OCI-LY1 (cell line): ENCODE results near the gene PRKG1.

Experiments used
- H2AFZ ChIP-seq: fragments of 200-600 bp; sonication (generic), shearing (Covaris generic); 2 replicates; pipeline ENCODE4 v1.6.0; 2014; ENCODE audit warnings: antibody characterized with exemption, mild to moderate bottlenecking, low read length
- H3F3A ChIP-seq: fragments of 200-600 bp; sonication (generic), shearing (Covaris generic); 2 replicates; pipeline ENCODE4 v1.6.0; 2014; ENCODE audit warnings: mild to moderate bottlenecking, antibody characterized with exemption, low read length, moderate library complexity; ENCODE audit not compliant: insufficient read depth
- H3K27ac ChIP-seq: fragments of 200-600 bp; sonication (generic); 2 replicates; pipeline ENCODE4 v1.5.1; 2014; ENCODE audit warnings: low read length, mixed run types, mild to moderate bottlenecking, low read depth; ENCODE audit not compliant: poor library complexity, severe bottlenecking
- H3K27me3 ChIP-seq: fragments of 200-600 bp; sonication (generic); 2 replicates; pipeline ENCODE4 v1.6.0; 2014; ENCODE audit warnings: antibody characterized with exemption, mild to moderate bottlenecking, low read length, moderate library complexity; ENCODE audit not compliant: insufficient read depth
- H3K36me3 ChIP-seq: fragments of 200-600 bp; sonication (generic); 2 replicates; pipeline ENCODE4 v1.6.1; 2014; ENCODE audit warnings: mild to moderate bottlenecking, antibody characterized with exemption, low read length, moderate library complexity, mixed read lengths; ENCODE audit not compliant: insufficient read depth
- H3K4me1 ChIP-seq: fragments of 200-600 bp; sonication (generic); 2 replicates; pipeline ENCODE4 v1.5.1; 2014; ENCODE audit warnings: mild to moderate bottlenecking, low read length, moderate library complexity; ENCODE audit not compliant: insufficient read depth, severe bottlenecking
- H3K4me2 ChIP-seq: fragments of 200-600 bp; sonication (generic), shearing (Covaris generic); 2 replicates; pipeline ENCODE4 v1.6.1; 2014; ENCODE audit warnings: low read length
- H3K4me3 ChIP-seq: fragments of 200-600 bp; sonication (generic); 2 replicates; pipeline ENCODE4 v1.5.1; 2014; ENCODE audit warnings: low read length, low read depth, mild to moderate bottlenecking, mixed read lengths; ENCODE audit not compliant: poor library complexity, severe bottlenecking
- H3K79me2 ChIP-seq: fragments of 200-600 bp; shearing (Covaris generic); 2 replicates; pipeline ENCODE4 v1.6.1; 2016; ENCODE audit warnings: mixed run types, low read length, mixed read lengths; ENCODE audit not compliant: insufficient read depth
- H3K9ac ChIP-seq: fragments of 200-600 bp; sonication (generic), shearing (Covaris generic); 2 replicates; pipeline ENCODE4 v1.6.1; 2014; ENCODE audit warnings: mild to moderate bottlenecking, low read length, mixed read lengths
- H3K9me2 ChIP-seq: fragments of 200-600 bp; sonication (generic), shearing (Covaris generic); 2 replicates; pipeline ENCODE4 v1.6.1; 2014; ENCODE audit warnings: low read depth, mild to moderate bottlenecking, low read length, mixed read lengths
- H3K9me3 ChIP-seq: fragments of 200-600 bp; shearing (Covaris generic); 2 replicates; pipeline ENCODE4 v1.6.1; 2014; ENCODE audit warnings: low read length, mixed read lengths
- H4K20me1 ChIP-seq: fragments of 200-600 bp; sonication (generic), shearing (Covaris generic); 2 replicates; pipeline ENCODE4 v1.6.0; 2016; ENCODE audit warnings: mild to moderate bottlenecking, low read length; ENCODE audit not compliant: insufficient read depth
- EZH2 ChIP-seq: fragments of 200-600 bp; sonication (generic), shearing (Covaris generic); IDR thresholded peaks from 2 replicates; pipeline ENCODE4 v1.8.0; 2017; ENCODE audit warnings: borderline replicate concordance, mixed run types, mild to moderate bottlenecking, antibody characterized with exemption, low read length, moderate library complexity, mixed read lengths
- TF ChIP-seq, protein P1 (sequence below): fragments of 200-600 bp; sonication (generic), shearing (Covaris generic); IDR thresholded peaks from 2 replicates; pipeline ENCODE4 v1.5.1; 2017; ENCODE audit warnings: mild to moderate bottlenecking, antibody characterized with exemption, low read length, moderate library complexity, mixed read lengths

Gene PRKG1

DNA sequence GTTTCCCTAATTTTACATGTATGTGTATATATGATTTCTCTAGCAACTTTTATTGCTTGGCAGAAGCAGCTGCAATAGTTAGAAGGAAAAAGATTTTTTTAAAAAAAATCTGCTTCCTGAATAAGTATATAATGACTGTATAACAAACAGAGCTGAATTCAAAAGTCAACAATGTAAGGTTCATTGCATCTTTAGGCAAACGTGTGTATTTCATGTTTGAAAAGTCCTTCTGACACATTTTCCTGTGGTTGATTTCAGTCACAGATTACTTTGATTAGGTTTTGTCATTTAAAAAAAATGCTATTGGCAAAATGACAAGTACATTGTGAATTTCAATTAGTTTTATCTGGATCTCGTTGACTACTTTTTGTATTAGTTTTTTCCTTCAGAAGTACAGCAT, 394.1 kb downstream of the PRKG1 start:
- Histone ChIP-seq H2AFZ (no peak overlapping the region), H3K27ac (no peak overlapping the region), H3F3A (no peaks in the 10 kb centered on the region), H3K36me3 (no peaks in the 10 kb centered on the region), H3K4me1 (no peaks in the 10 kb centered on the region), H3K9me2 (no peaks in the 10 kb centered on the region), H3K4me2 (no peak overlapping the region), H4K20me1 (no peaks in the 10 kb centered on the region), H3K9ac (no peak overlapping the region), H3K9me3 (no peaks in the 10 kb centered on the region), H3K27me3 (no peaks in the 10 kb centered on the region), H3K79me2 (no peaks in the 10 kb centered on the region), H3K4me3 (no peak overlapping the region)
- TF ChIP-seq EZH2: no peak
- TF ChIP-seq, protein P1, sequence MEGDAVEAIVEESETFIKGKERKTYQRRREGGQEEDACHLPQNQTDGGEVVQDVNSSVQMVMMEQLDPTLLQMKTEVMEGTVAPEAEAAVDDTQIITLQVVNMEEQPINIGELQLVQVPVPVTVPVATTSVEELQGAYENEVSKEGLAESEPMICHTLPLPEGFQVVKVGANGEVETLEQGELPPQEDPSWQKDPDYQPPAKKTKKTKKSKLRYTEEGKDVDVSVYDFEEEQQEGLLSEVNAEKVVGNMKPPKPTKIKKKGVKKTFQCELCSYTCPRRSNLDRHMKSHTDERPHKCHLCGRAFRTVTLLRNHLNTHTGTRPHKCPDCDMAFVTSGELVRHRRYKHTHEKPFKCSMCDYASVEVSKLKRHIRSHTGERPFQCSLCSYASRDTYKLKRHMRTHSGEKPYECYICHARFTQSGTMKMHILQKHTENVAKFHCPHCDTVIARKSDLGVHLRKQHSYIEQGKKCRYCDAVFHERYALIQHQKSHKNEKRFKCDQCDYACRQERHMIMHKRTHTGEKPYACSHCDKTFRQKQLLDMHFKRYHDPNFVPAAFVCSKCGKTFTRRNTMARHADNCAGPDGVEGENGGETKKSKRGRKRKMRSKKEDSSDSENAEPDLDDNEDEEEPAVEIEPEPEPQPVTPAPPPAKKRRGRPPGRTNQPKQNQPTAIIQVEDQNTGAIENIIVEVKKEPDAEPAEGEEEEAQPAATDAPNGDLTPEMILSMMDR: no peak

DNA sequence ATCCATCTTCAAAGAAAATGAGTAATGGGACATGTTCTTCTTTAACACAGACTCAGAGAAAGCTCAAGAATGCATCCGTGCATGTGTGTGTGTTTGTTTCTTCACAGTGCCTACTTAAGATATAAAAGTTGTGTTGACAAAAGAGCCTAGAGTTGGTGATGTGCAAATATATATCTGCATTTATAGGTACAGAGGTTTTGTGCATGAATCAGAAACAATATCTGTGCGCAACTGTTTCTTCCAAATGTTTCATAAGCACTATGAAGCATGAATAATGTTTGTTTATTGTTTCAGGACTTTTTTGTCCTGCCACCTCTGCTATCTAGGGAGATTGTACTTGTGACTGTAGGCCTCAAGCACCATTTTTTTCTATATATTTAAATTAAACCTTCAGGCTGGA, 395.4 kb downstream of the PRKG1 start:
- Histone ChIP-seq H3K4me3 (no peak overlapping the region), H3K4me1 (no peaks in the 10 kb centered on the region), H3K4me2 (no peak overlapping the region), H3K9ac (no peak overlapping the region), H3K27ac (no peak overlapping the region), H2AFZ (0 out of 2 replicates have a peak overlapping the region, but pooled peaks have one; percentile 25), H3F3A (no peaks in the 10 kb centered on the region), H3K27me3 (no peaks in the 10 kb centered on the region), H3K9me2 (no peaks in the 10 kb centered on the region), H3K36me3 (no peaks in the 10 kb centered on the region), H3K79me2 (no peaks in the 10 kb centered on the region), H4K20me1 (no peaks in the 10 kb centered on the region), H3K9me3 (no peaks in the 10 kb centered on the region)
- TF ChIP-seq EZH2: no peak
- TF ChIP-seq, protein P1: no peak

DNA sequence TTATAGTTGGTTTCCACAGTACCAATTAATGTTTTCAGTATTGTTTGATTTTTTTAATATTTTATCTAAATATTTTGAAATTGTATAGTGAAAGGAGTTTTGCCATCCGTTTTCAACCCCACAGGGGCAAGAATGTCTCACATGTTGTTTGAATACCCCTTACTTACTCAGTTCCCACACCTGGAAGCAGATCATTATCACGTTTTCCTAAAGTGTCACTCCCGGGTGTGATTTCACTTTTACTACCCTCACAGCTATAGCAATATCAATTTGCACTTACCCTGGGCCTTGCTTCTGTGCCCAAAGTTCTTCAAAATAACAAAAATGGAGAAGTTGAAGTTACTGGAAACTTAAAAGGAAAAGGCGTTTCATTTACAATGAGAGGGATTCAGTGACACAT, 397.0 kb downstream of the PRKG1 start:
- TF ChIP-seq, protein P1: no peak
- TF ChIP-seq EZH2: no peak
- no peaks in the 10 kb centered on the region for H3K36me3 ChIP-seq
- no peaks in the 10 kb centered on the region for H3K4me1 ChIP-seq
- H2AFZ ChIP-seq: no peak overlapping the region
- no peaks in the 10 kb centered on the region for H4K20me1 ChIP-seq
- no peaks in the 10 kb centered on the region for H3K79me2 ChIP-seq
- no peaks in the 10 kb centered on the region for H3K9me2 ChIP-seq
- no peaks in the 10 kb centered on the region for H3K9me3 ChIP-seq
- no peak overlapping the region for H3K27ac ChIP-seq
- no peaks in the 10 kb centered on the region for H3K27me3 ChIP-seq
- no peak overlapping the region for H3K4me3 ChIP-seq
- no peak overlapping the region for H3K9ac ChIP-seq
- H3F3A ChIP-seq: no peaks in the 10 kb centered on the region
- H3K4me2 ChIP-seq: no peak overlapping the region
